Activated CD4-positive, alpha-beta T cell treated with anti-CD3 and anti-CD28 coated beads for 24 hours (primary cell): ENCODE results near the gene KIF5A.
"Not testable (repeated sequence)": the region's sequence is repeated elsewhere in the genome, so short reads cannot be mapped to it uniquely, and the experiment has no call there.

ENCODE experiments used
- DNase-seq, 2 donors: peaks; one replicate each; pipeline ENCODE4 v3.0.0-alpha.2; 2020; ENCODE audit warnings: low read depth in 2 of 2

Gene KIF5A

DNA sequence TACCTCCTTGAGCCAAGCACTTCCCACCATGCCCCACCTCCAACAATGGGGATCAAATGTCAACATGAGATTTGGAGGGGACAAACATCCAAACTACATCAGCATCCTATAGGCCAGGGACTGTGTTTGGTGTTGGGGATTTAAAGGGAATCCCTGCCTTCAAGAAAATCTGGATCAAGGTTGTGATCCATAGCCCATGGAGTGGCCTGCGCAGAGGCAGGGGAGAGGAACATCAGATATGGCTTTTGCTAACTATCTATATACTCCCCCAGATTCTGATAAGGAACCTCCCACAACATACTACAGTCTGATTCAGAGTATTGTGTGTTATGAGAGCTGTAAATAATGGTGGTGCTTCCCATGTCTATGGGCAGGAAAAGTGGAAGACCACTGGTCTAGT is 5.1 kb downstream of the KIF5A start:
- no peak for DNase-seq

DNA sequence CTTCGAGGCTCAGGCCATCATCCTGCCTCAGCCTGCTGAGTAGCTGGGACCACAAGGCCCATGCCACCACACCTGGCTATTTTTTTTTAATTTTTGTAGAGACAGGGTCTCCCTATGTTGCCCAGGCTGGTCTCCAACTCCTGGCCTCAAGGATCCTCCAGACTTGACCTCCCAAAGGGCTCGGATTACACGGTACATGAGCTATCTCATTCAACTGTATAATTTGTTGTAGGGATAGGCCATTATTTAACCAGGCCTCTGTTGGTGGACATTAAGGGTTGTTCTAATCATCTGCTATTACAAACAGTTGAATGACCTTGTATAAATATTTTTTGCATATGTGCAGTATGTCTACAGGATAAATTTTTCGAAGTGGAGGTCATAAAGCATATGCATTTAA is 9.0 kb downstream of the KIF5A start:
- no peak for DNase-seq

DNA sequence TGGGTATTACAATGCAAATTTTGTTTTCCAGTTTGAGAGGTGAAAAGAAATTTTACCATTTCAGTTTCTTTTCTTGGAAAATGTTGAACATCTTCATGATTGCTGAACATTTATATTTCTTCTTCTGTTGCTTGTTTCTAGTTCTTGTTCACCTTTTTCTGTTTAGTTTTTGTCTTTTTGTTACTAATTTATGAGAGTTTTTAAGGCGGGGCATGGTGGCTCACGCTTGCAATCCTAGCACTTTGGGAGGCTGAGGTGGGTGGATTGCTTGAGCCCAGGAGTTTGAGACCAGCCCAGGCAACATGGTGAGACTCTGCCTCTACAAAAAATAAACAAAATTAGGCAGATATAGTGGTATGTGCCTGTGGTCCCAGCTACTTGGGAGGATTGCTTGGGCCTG is 10.7 kb downstream of the KIF5A start:
- no peak for DNase-seq

DNA sequence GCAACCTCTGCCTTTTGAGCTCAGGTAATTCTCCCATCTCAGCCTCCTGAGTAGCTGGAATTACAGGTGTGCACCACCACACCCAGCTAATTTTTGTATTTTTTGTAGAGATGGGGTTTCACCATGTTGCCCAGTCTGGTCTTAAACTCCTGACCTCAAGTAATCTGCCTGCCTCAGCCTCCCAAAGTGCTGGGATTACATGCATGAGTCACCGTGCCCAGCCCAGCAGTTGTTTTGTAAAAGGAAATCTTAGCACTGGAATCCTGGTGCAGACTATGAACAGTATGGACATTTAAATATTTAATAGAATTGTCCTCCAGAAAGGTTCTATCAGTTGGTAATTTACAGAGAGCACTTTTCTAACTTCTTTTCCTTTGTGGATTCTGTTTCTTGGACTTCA is 11.3 kb downstream of the KIF5A start:
- not testable (repeated sequence) for DNase-seq

DNA sequence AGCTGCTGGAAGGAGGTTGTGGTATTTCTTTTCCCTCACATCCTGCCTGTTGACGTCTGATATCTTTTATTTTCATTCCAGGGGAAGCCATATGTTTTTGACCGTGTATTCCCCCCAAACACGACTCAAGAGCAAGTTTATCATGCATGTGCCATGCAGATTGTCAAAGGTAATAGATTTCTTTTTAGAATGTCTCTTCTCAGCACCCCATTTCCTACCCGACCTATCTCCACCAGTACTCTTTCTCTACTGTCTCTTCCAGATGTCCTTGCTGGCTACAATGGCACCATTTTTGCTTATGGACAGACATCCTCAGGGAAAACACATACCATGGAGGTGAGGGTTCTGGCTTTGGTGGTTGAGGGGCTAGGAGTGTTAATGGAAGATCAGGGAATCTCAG is 13.5 kb downstream of the KIF5A start:
- DNase-seq = no peak

DNA sequence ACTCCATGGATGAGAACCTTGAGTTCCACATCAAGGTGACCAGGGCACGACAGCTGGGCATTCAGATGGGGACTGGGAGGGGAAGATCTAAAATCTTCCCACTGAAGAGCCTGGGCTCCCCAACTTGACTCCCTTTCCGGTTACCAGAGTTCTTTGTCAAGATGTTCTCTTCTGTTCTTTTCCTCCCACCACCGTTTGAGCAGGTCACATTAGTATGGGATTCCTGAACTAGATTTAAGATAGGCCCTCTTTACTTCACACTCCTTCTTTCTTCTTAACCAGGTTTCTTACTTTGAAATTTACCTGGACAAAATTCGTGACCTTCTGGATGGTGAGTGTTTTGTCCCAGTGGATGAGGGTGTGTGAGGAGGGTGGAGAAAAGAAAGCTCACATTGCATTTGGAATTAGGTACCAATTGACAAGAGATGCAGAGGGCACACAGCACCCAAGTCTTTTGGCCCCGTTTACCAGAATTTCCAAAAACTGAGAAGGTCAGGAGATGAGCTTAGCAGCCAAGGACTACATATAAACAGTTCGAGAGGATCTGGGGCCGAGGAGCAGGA is 14.4 kb downstream of the KIF5A start:
- no peak for DNase-seq

DNA sequence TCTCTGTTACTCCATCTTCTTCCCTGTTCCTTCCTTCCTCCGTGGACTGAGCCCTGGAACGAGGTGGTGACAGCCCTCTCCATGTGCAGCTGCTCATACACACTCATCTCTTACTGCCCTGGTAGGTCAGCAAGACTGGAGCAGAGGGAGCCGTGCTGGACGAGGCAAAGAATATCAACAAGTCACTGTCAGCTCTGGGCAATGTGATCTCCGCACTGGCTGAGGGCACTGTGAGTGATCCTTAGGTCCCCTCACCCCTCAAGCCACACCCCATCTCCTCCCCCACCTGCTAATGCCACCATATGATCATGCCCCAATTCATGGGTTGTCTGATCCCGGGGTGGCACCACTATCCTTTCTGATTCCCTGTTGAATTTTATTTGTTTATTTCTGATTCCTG is 19.0 kb downstream of the KIF5A start:
- no peak for DNase-seq

DNA sequence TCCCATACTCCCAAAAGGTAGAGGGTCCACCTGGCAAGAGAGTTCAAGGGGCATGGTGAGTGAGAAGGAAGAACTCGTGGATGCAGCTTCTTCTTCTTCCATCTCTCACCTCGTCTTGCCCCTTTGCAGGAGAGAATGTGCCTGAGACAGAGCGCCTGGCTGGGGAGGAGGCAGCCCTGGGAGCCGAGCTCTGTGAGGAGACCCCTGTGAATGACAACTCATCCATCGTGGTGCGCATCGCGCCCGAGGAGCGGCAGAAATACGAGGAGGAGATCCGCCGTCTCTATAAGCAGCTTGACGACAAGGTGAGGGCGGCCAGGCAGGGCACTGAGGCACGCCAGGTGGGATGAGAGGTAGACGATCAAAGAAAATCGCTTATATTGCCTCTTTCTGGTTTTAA is 20.0 kb downstream of the KIF5A start:
- DNase-seq = no peak

DNA sequence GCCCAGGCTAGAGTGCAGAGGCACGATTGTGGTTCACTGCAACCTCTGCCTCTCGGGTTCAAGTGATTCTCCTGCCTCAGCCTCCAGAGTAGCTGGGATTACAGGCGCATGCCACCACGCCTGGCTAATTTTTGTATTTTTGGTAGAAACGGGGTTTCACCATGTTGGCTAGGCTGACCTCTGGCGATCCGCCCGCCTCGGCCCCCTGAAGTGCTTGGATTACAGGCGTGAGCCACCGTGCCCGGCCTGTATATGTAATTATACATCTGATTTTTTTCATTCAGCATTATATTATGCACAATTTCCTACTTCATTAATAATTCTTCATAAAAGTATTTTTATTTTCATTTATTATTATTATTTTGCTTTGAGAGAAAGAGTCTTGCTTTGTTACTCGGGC is 20.6 kb downstream of the KIF5A start:
- not testable (repeated sequence) for DNase-seq

DNA sequence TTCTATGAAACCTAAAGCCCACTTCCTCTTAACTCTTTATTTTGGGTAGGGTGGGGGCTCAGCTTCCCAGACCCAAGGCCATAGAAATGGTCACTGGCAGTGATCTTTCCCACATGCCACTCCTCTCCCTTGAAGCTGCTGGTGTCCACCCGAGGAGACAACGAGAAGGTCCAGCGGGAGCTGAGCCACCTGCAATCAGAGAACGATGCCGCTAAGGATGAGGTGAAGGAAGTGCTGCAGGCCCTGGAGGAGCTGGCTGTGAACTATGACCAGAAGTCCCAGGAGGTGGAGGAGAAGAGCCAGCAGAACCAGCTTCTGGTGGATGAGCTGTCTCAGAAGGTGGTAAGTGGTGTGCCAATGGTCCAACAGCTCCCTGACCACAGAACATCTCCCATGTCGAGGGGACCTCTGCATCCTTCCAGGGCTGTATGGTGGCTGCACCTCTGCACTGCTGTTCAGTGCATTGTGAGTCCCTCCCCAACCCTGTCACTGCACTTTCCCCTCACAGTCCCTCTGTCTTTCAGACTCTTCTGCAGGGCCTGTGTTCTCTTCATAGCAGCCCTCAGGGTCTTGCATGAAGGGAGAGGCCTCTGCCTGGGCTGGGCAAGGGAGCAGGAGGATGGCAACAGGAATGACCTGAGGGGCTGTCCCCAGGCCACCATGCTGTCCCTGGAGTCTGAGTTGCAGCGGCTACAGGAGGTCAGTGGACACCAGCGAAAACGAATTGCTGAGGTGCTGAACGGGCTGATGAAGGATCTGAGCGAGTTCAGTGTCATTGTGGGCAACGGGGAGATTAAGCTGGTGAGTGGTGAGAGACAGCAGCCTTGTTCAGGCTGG is 22.3 kb downstream of the KIF5A start:
- DNase-seq = no peak

DNA sequence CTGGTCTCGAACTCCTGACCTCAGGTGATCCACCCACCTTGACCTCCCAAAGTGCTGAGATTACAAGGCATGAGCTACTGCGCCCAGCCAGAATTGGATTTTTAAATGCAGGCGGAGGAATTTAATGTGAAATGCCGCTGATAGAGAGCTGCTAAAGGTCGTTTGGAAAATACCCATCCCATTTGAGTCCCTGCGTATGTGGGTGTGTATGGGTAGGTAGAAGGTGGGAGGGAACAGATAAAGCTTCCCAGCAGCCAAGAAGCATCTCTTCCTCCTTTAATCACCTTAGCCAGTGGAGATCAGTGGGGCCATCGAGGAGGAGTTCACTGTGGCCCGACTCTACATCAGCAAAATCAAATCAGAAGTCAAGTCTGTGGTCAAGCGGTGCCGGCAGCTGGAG is 25.0 kb downstream of the KIF5A start:
- no peak for DNase-seq

DNA sequence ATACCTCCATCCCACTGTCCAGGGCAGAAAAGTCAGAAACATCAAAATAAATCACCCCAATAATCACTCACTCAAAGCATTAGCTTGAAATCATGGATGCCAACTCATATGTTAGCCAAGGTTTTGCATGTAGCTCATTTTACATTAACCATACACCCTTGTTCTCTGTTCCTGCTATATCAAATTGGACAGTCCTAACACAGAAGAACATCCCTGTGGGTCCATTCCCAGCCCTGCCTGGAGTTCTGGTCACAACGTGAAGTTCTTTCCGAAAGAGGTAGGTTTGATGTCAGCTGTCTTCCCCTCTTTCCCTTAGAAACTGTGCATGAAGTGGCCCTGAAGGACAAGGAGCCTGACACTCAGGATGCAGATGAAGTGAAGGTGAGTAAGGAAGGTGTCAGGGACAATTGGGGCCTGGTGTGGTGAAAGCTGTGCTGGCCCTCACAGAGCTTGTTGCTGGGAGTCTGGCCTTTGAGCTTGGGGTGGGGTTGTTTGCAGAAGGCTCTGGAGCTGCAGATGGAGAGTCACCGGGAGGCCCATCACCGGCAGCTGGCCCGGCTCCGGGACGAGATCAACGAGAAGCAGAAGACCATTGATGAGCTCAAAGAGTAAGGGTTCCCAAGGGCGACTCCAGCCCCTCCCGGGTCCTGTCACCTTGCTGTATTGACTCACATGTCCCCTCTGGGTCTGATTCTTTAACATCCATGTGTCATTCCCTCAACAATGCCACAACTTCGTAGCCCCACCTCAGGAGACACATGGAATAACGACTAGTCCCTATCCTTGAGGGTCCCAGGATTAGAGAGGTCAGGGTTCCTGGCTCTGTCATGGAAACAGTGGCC is 26.1 kb downstream of the KIF5A start:
- no peak for DNase-seq

DNA sequence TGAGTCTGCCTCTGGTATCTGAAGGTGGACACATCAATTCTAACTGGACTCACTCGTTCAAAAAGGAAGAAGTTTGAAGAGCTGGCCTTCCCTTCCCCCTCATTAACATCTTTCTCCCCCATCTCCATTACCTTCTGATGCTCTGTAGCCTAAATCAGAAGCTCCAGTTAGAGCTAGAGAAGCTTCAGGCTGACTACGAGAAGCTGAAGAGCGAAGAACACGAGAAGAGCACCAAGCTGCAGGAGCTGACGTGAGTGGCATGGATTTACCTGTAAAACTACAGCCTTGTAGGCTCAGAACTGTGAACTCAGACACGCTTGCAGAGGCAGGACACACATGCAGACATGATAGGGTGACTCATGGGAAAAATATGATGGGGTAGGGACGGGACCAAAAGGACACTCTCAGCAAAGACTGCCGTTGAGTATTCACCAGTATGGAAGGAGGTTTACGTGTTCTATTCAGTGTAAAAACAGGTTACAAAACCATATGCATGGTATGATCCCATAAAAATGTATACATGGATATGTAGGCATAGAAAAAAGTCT is 26.8 kb downstream of the KIF5A start:
- DNase-seq = no peak

DNA sequence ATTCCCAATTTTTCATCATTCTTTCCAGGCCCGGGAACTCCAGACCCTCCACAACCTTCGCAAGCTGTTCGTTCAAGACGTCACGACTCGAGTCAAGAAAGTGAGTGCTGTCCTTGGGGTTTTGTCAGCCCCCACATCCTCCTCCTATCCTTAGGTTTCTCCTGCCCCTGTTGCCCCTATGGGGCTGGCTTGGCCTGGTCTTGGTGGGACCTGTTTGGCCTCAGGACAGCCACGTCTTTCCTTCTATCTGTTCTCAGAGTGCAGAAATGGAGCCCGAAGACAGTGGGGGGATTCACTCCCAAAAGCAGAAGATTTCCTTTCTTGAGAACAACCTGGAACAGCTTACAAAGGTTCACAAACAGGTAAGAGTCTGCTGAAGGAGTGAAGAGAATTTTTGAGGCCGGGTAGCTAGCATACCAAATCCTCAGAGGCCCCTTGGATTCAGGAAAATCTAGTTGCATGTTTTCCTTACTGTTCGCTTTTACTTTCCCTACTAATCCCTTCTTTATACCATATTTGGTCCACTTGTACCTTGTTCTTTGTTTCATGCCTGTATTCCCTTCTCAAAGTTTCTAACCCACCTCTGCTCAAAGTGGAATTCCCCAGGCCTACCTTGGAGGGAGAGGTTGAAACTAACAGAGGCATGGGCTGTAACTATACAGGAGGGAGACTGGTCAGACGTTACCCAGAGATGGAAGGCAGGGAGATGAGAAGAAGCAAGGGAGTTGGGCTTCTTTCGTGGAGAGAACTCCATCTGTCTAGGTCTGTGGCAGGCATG is 28.3 kb downstream of the KIF5A start:
- DNase-seq = no peak

DNA sequence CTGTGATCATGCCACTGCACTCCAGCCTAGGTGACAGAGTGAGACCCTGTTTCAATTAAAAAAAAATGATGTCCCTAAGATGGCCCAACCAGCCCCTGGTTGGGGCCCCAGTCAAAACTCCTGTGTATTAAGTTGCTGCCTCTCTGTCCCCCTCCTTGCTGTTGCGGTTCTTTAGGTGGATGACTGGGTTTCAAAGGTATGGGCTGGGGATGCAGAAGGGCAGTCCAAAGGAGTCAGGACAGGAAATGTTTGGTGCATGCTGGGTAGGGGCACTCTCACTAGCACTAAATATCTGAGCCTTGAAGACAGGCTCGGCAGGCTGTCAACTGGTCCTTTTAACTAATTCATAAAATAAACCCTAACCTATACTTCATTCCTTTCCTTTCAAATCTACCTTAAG is 29.2 kb downstream of the KIF5A start:
- DNase-seq = no peak

DNA sequence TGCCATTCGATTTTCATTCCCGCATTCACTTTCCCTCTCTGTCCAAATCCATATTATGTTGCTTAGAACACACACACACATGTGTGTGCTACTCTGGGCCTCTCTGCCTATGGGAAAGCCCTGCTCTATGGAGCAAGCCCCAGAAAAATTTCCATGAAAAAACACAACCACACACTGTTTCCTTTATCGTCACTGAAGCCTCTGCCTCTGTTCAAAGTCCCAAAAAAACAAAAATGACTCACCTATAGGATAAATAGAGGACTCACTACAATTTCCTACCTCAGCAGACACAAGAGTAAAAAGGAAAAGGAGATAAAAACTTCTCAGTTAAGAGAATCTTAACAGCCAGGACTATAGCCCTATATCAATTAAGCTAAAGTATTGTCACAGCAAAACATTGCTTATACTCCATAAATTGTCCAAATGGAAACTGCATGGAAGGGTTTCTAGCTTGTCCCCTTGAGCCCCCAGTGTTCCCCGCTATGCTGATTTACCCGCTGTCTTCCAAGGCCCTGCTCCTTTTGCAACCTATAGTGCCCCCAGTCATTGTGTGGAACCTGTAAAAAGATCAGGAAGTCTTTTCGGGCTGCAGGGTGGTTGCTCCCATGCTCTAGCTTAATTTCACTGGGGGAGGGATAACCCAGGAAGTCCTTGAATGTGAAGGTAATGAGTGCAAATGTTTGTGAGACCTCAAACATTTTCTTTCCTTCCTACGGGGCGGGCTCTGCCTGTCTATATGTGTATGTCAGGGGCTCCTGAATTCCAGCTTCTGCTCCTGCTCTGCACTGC is 30.0 kb downstream of the KIF5A start:
- DNase-seq = no peak

DNA sequence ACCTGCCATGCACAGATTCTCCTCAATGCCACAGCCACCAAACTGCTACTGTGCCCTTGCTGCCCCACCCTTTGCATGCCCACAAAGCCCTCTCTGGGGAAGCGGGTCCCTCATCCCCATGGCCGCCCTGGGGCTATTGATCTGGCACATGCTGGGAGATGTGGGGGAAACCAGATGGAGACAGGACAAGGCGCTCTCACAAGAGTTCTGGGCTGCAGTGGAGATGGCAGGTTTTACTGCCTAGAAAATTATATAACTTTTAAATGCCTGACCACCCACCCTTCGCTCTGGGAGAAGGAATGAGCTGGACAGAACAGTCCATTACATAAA is 30.6 kb downstream of the KIF5A start:
- DNase-seq = no peak

DNA sequence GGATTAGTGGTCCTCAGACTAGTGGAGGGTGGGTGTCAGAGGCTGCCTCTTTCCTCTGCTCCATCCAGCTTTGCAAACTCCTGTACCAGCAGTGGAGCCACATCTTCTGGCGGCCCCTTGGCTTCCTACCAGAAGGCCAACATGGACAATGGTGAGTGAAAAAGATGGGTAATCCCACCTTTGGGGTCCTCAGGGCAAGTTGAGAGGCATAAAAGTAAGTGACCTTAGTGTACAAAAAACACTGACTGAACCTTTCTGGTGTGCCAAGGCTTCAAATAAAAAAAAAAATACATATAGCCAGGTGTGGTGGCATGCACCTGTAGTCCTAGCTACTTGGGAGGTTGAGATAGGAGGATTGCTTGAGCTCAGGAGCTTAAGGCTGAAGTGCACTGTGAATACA is 32.0 kb downstream of the KIF5A start:
- no peak for DNase-seq

DNA sequence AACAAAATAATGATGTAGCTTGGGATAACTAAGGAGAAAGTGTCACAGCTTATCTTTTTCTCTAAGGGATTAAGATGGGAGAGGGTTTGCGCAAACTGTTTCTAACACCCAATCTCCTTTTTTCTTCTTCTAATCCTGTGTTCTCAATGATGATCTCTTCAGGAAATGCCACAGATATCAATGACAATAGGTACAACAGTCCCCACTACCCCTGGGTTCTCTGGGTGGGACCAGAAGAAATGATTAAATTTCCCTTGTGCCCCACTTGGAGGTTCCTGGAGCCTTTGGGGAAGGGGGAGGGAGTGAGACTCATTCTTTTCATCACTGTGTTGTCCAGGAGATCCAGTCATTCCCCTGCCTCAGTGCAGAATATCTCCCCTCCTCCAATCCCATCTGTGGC is 32.6 kb downstream of the KIF5A start:
- no peak for DNase-seq

DNA sequence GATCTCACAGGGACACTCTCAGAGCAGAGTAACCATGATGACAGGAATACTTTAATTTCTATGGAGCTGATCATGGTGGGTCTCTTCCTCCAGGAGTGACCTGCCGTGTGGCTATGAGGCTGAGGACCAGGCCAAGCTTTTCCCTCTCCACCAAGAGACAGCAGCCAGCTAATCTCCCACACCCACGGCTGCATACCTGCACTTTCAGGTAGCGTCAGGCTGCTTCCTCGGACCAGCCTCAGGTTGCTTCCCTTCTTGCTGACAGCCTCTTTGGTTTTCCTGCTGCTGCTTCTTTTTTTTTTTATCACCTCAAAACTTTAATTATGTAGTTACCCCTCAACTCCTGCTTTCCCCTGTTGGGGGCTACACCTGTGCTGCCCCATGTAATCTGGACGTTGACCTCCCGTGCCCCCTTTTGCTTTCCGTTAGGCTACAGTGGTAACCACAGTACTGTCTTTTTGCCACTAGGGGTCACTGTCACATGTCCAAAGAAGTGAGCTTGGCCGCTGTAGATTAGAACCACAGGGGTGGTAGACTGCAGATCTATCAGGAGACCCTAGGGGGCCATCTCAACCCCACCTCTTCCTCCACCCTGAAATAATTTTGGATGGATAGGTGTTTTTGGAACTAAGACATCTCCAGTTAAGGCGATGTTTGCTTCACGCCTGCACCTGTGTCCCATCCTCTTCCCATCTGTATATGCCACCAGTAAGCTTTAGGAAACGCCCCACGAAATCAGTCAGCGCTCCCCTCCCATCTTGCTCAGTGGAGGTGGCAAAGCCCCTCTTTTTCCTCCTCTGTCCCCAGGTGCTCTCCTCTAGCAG is 33.4 kb downstream of the KIF5A start:
- DNase-seq = peak; percentile 24 to 64
